Loucy (cell line): Measurements from ENCODE around the gene PHGDH.
"Not testable (repeated sequence)": the region's sequence is repeated elsewhere in the genome, so short reads cannot be mapped to it uniquely, and the experiment has no call there.

Experiments used
- H2AFZ ChIP-seq: fragments of 200-600 bp; sonication (generic); 2 replicates; pipeline ENCODE4 v1.6.0; 2016; ENCODE audit warnings: antibody characterized with exemption, mild to moderate bottlenecking, low read length, moderate library complexity
- H3F3A ChIP-seq: fragments of 200-600 bp; 2 replicates; pipeline ENCODE4 v1.6.0; 2016; ENCODE audit warnings: antibody characterized with exemption, low read depth, mild to moderate bottlenecking
- H3K27me3 ChIP-seq: fragments of 200-600 bp; sonication (generic); 2 replicates; pipeline ENCODE4 v1.6.1; 2014; ENCODE audit warnings: low read length, mild to moderate bottlenecking; ENCODE audit not compliant: insufficient read depth, poor library complexity, severe bottlenecking
- H3K36me3 ChIP-seq: fragments of 200-600 bp; sonication (generic); 2 replicates; pipeline ENCODE4 v1.6.1; 2016; ENCODE audit warnings: low read length; ENCODE audit not compliant: insufficient read depth
- H3K4me1 ChIP-seq: fragments of 200-600 bp; sonication (generic); 2 replicates; pipeline ENCODE4 v1.5.1; 2014; ENCODE audit warnings: low read length, mild to moderate bottlenecking; ENCODE audit not compliant: insufficient read depth, poor library complexity, severe bottlenecking
- H3K4me2 ChIP-seq: fragments of 200-600 bp; sonication (generic); 2 replicates; pipeline ENCODE4 v1.6.0; 2014; ENCODE audit warnings: antibody characterized with exemption, low read length, low read depth, mild to moderate bottlenecking; ENCODE audit not compliant: poor library complexity, severe bottlenecking
- H3K4me3 ChIP-seq: fragments of 200-600 bp; sonication (generic); 2 replicates; pipeline ENCODE4 v1.5.1; 2014; ENCODE audit warnings: low read length, mild to moderate bottlenecking, mixed read lengths; ENCODE audit not compliant: poor library complexity, severe bottlenecking
- H3K79me2 ChIP-seq: fragments of 200-600 bp; sonication (generic); 2 replicates; pipeline ENCODE4 v1.6.1; 2014; ENCODE audit warnings: low read length; ENCODE audit not compliant: insufficient read depth
- H3K9ac ChIP-seq: fragments of 200-600 bp; sonication (generic); 2 replicates; pipeline ENCODE4 v1.6.0; 2014; ENCODE audit warnings: mild to moderate bottlenecking, low read depth, low read length, moderate library complexity; ENCODE audit not compliant: poor library complexity, severe bottlenecking
- H3K9me2 ChIP-seq: fragments of 200-600 bp; sonication (generic); replicated peaks from 2 replicates; pipeline ENCODE4 v1.6.1; 2016; ENCODE audit warnings: low read depth, low read length, mixed read lengths
- H3K9me3 ChIP-seq: fragments of 200-600 bp; sonication (generic); 2 replicates; pipeline ENCODE4 v1.6.1; 2014; ENCODE audit warnings: mild to moderate bottlenecking, antibody characterized with exemption, low read length, low read depth; ENCODE audit not compliant: insufficient read depth
- H4K20me1 ChIP-seq: fragments of 200-600 bp; sonication (generic); 2 replicates; pipeline ENCODE4 v1.6.0; 2014; ENCODE audit warnings: antibody characterized with exemption, low read length, mild to moderate bottlenecking; ENCODE audit not compliant: insufficient read depth, poor library complexity, severe bottlenecking
- EZH2phosphoT487 ChIP-seq: fragments of 200-600 bp; IDR thresholded peaks from 2 replicates; pipeline ENCODE4 v1.6.1; 2018; ENCODE audit warnings: antibody characterized with exemption, mild to moderate bottlenecking, moderate library complexity, borderline replicate concordance
- TF ChIP-seq, protein P1 (sequence below): fragments of 200-600 bp; sonication (generic); conservative IDR thresholded peaks from 2 replicates; pipeline ENCODE4 v1.5.1; 2014; ENCODE audit warnings: mild to moderate bottlenecking, antibody characterized with exemption, low read length

Gene PHGDH

DNA sequence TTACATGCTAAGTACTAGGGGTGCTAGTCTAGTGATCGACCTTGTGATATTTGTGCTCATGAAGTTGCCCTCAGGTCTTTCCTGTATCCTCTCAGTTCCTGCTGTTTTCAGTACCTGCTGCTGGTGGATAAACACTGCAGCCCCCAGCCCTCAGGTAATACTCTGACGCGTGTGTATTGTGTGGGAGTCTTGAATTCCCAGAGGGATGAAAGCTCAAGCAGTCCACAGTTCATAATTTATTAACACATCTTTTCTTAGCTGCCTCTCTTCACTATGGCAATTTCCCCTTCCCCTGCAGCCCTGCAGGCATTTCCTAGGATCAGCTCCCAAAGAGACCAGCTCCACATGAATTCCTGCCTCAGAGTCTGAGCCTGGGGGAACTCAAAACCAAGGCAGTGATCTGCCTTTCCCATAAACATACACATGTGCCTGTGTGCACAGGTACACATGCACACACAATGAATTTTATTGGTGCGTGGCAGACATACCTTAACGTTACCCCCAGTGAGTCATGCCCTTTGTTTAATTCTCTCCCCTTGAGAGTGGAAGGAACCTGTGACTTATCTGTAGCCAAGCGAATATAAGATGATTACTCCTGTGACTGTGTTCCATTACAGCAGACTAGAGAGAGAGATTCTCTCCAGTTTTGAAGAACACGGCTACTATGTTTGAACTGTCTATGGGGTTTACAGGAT lies 71.0 kb downstream of the PHGDH start:
- Histone ChIP-seq H3K4me2 (no peak overlapping the region), H2AFZ (no peak overlapping the region), H3K9ac (no peak overlapping the region), H3F3A (no peaks in the 10 kb centered on the region), H3K9me3 (no peaks in the 10 kb centered on the region), H3K27me3 (no peaks in the 10 kb centered on the region), H3K4me3 (no peak overlapping the region), H3K9me2 (no peaks in the 10 kb centered on the region), H3K79me2 (no peaks in the 10 kb centered on the region), H4K20me1 (no peaks in the 10 kb centered on the region), H3K36me3 (no peaks in the 10 kb centered on the region), H3K4me1 (no peaks in the 10 kb centered on the region)
- TF ChIP-seq EZH2phosphoT487 = no peak
- TF ChIP-seq, protein P1, sequence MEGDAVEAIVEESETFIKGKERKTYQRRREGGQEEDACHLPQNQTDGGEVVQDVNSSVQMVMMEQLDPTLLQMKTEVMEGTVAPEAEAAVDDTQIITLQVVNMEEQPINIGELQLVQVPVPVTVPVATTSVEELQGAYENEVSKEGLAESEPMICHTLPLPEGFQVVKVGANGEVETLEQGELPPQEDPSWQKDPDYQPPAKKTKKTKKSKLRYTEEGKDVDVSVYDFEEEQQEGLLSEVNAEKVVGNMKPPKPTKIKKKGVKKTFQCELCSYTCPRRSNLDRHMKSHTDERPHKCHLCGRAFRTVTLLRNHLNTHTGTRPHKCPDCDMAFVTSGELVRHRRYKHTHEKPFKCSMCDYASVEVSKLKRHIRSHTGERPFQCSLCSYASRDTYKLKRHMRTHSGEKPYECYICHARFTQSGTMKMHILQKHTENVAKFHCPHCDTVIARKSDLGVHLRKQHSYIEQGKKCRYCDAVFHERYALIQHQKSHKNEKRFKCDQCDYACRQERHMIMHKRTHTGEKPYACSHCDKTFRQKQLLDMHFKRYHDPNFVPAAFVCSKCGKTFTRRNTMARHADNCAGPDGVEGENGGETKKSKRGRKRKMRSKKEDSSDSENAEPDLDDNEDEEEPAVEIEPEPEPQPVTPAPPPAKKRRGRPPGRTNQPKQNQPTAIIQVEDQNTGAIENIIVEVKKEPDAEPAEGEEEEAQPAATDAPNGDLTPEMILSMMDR = no peak

DNA sequence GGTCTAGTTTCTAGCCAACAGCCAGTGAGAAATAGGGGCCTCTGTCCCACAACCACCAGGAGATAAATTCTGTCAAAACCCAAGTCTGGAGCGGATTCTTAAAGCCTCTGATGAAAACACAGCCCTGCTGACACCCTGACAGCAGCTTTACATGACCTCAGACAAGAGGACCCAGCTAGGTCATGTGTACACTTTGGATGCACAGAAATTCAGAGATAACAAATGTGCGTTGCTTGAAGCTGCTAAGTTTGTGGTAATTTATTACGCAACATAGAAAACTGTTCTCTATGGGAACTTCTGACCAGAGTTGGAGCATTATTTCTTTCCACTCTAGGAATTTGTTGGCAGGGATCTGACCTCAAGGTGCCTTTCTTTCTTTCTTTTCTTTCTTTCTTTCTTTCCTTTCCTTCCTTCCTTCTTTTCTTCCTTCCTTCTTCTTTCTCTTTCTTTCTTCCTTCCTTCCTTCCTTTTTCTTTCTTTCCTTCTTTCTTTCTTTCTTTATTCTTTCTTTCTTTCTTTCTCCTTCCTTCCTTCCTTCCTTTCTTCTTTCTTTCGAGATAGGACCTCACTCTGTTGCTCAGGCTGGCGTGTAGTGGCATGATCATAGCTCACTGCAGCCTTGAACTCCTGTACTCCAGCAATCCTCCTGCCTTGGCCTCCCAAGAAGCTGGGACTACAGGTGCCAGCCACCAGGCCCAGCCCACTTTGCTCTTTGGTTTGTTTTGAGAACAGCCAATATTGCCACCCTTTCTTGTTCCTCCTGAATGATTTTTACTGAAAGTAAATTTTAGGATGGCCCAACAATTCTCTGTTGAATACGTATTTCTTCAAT lies 71.8 kb downstream of the PHGDH start:
- no peaks in the 10 kb centered on the region for H3K27me3 ChIP-seq
- H3K9me3 ChIP-seq = no peaks in the 10 kb centered on the region
- no peaks in the 10 kb centered on the region for H4K20me1 ChIP-seq
- no peak overlapping the region for H2AFZ ChIP-seq
- H3K4me2 ChIP-seq = no peak overlapping the region
- no peaks in the 10 kb centered on the region for H3K4me1 ChIP-seq
- no peaks in the 10 kb centered on the region for H3K79me2 ChIP-seq
- TF ChIP-seq, protein P1 = no peak
- TF ChIP-seq EZH2phosphoT487 = no peak
- no peaks in the 10 kb centered on the region for H3K36me3 ChIP-seq
- no peak overlapping the region for H3K4me3 ChIP-seq
- H3K9ac ChIP-seq = no peak overlapping the region
- no peaks in the 10 kb centered on the region for H3F3A ChIP-seq
- no peaks in the 10 kb centered on the region for H3K9me2 ChIP-seq

DNA sequence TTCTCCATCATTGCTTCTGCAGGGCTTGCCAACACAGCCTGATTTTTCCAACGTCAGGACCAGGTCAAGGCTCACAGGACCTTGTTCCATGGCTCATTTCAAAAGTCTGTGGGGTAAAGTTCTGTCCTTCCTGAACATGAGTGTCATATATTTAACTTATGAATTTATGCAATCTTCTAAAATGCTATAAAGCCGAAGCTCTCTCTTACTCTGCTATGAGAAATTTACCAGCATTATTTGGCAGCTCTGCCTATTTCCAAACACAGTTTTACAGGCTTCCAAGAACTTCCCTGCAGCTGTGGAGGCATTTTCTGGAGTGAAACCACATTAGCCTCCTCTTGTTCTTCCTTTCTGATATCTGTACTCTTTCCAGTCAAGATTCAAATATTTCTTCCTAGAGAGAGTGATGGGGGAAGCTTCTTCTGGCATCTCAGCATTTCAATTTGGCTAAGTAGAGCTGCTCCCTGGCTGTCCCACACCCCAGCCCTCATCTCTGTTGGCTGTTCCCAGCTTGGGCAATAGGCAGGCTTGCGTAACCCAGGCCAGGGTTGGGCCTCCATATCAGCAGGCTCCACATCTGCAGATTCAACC lies 72.6 kb downstream of the PHGDH start:
- Histone ChIP-seq H3K27me3 (no peaks in the 10 kb centered on the region), H3K36me3 (no peaks in the 10 kb centered on the region), H3K4me1 (no peaks in the 10 kb centered on the region), H3K4me2 (no peak overlapping the region), H3K9me2 (no peaks in the 10 kb centered on the region), H3K9me3 (no peaks in the 10 kb centered on the region), H3F3A (no peaks in the 10 kb centered on the region), H3K4me3 (no peak overlapping the region), H3K79me2 (no peaks in the 10 kb centered on the region), H2AFZ (no peak overlapping the region), H3K9ac (no peak overlapping the region), H4K20me1 (no peaks in the 10 kb centered on the region)
- TF ChIP-seq, protein P1 = no peak
- no peak for TF ChIP-seq EZH2phosphoT487

DNA sequence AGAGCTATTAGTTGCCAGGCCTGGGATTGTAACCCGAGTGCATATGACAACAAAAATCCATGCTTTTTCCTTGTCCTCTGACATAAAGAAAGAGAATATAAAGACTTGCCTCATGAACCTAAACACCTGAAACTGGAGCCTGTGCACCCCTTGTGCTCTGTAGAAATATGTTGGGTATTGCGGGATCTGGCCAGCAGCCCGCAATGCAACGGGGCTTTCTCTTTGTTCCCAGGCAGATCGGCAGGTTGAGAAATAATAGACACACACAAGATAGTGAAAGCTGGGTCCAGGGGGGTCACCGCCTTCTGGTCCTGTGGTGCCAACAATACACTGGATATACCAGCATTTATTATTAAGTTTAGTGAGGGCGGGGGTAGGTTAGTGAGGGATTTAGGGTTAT lies 74.3 kb downstream of the PHGDH start:
- not testable (repeated sequence) for H2AFZ ChIP-seq, H3K4me3 ChIP-seq, H3K79me2 ChIP-seq, H3K4me2 ChIP-seq, H3K36me3 ChIP-seq, H3K27me3 ChIP-seq, H3K4me1 ChIP-seq, H4K20me1 ChIP-seq, H3K9ac ChIP-seq, H3K9me3 ChIP-seq, H3K9me2 ChIP-seq, H3F3A ChIP-seq

DNA sequence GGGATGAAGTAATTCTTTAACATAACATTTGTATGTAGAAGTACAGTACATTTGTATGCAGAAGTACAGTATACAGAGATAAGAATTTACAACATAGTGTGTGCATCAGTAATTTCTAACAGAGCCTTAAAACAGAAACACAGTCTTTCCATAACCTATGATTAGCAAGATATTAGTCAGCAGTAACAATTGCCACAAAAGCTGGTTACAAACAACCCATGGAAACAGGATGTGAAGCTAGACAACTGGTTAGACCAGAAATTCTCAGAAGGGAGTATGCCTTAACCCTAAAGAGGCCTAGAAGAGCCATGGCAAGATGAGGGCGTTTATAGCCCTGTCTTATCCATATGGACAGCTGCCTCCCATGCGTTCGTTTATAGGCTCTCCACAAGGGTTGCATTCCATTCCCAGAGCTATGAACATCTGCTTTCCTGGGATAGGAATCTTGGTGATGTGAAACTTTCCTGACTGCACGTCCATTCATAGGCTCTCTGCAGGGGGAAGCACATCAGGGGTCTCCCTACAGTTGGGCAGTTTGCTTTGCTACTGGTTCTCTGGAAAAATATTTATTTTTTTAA lies 74.8 kb downstream of the PHGDH start:
- H3K9ac ChIP-seq, H3K36me3 ChIP-seq, H3K4me1 ChIP-seq, H3F3A ChIP-seq, H3K4me2 ChIP-seq, H4K20me1 ChIP-seq, H3K9me2 ChIP-seq, H3K79me2 ChIP-seq, H3K9me3 ChIP-seq, H3K27me3 ChIP-seq, H3K4me3 ChIP-seq, H2AFZ ChIP-seq: not testable (repeated sequence)
